Kidney epithelial cell (primary cell): ENCODE measurements around the gene RGS11. TPM values are rescaled to one million over a fixed set of nuclear protein-coding genes. Genes with fewer than 3 reads are reported as not detected.

Experiments
- DNase-seq: peaks from one replicate; pipeline ENCODE4 v3.0.0-alpha.2; 2010; ENCODE audit warnings: low read depth
- H3K27me3 ChIP-seq: 2 replicates; pipeline ENCODE4 v1.6.0; 2011; ENCODE audit warnings: low read length; ENCODE audit not compliant: control insufficient read depth, insufficient read depth
- H3K36me3 ChIP-seq: 2 replicates; pipeline ENCODE4 v1.5.1; 2011; ENCODE audit warnings: low read length; ENCODE audit not compliant: control insufficient read depth, insufficient read depth
- H3K4me3 ChIP-seq: 2 replicates; pipeline ENCODE4 v1.5.1; 2011; ENCODE audit warnings: low read depth, mild to moderate bottlenecking, control low read depth, low read length
- CTCF ChIP-seq: IDR thresholded peaks from 2 replicates; pipeline ENCODE4 v1.5.1; 2011; ENCODE audit warnings: mild to moderate bottlenecking, moderate library complexity, low read length, control low read depth, inconsistent platforms; ENCODE audit not compliant: insufficient read depth, poor library complexity, severe bottlenecking
- total RNA-seq: library from RNA; depleted of rRNA; stranded (reverse); fragments of >200 nt; gene quantifications from 2 replicates; pipeline ENCODE4 v1.2.3, GENCODE V29; 2015

RGS11 gene
- total RNA-seq, 1 donor from 2014 or later: not detected

DNA sequence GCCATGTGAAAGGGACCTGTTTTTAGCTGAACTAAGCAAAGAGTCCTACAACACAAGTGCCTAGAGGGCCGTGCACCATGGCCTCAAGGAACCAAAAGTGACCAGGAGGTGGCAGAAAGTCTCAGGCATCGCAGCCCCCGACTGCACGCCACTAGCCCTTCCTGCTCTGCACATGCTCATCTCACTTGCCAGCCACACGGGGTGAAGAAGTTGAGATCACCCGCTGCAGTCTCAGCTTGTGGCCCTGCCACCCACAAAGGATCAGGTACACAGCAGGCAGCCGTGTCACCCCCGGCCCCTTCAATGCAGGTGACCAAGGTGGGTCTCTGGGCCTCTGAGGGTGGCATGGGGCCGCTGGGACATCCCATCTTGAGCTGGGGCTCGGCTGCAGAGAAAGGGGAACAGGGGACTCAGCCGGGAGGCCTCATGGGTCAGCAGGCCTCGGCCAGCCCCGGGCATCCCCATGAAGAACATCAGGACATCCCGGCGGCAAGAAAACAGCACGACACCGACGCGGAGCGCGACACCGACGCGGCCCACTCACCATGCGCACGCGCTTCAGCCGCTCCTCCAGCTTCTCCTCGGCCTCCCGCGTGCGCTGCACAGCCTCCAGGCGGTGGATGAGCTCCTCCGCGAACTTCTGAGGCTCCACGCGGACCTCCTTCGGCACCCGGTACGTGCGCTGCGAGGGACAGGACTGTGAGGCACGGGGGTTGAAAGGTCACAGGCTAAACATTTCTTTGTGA lies 28.2 kb upstream of the RGS11 start:
- Histone ChIP-seq H3K27me3 (no peaks in the 10 kb centered on the region), H3K36me3 (no peaks in the 10 kb centered on the region), H3K4me3 (no peak overlapping the region)
- no peak for DNase-seq
- TF ChIP-seq CTCF: no peak

GRCh38 chr16:301950-302349 lies 26.2 kb upstream of the RGS11 start:
- DNase-seq: no peak
- no peaks in the 10 kb centered on the region for H3K36me3 ChIP-seq
- no peak for TF ChIP-seq CTCF
- H3K4me3 ChIP-seq: no peak overlapping the region
- H3K27me3 ChIP-seq: no peaks in the 10 kb centered on the region

DNA sequence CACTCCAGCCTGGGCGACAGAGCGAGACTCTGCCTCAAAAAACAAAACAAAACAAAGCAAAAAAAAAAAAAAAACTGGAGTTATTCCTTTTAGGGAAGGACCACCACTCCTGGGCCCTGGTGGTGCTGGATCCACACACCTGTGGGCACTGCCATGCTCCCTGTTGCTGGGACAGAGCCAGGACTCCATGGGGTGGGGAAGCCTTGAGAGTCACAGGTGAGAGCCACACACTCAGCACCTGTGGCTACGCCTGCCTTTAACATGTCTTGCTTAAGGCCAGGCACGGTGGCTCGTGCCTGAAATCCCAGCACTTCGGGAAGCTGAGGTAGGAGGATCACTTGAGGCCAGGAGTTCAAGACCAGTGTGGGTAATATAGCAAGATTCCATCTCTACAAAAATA lies 25.5 kb upstream of the RGS11 start:
- TF ChIP-seq CTCF: no peak
- Histone ChIP-seq H3K36me3 (no peaks in the 10 kb centered on the region), H3K4me3 (no peak overlapping the region), H3K27me3 (no peaks in the 10 kb centered on the region)
- DNase-seq: no peak

DNA sequence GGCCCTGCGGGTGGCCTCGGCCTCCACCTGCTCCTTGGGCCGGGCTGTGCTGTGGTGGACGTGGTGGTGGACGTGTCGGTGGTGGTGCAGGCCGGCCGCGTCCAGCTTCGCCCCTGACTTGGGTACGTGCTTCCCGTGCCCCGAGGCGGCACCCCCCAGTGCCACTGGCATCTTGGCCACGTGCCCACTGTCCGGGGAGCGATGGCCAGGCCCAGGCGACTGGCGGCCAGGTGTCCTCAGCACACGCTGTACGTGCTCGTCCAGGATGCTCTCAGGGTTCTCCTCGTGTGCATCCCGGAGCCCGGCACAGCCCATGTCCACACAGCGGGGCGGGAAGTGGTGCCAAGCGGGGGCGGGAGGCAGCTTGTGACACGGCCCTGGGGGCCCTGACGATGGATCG lies 22.1 kb upstream of the RGS11 start:
- Histone ChIP-seq H3K36me3 (no peaks in the 10 kb centered on the region), H3K27me3 (no peaks in the 10 kb centered on the region), H3K4me3 (no peak overlapping the region)
- no peak for TF ChIP-seq CTCF
- DNase-seq: no peak

- no peak for TF ChIP-seq CTCF
- no peaks in the 10 kb centered on the region for H3K27me3 ChIP-seq
Measured at GRCh38 chr16:296806-297510, 21.2 kb upstream of the RGS11 start.

DNA sequence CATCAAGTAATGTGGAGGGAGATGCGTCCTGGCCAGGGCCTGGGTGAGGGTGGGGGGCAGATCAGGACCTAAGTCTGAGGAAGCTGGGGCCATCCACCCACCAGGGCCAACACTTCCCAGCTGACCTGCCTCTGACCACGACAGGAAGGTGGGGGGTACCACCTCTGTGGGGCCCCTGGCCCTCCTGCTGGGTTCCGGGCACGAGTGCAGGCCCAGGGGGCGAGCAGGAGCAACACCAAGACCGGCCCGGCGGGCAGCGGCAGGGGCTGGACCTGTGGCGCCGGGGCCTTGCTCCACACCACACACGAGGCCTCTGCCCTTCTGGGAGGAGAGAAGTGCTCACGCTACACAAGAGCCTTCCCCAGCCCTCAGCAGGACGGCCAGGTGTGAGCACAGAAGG lies 20.5 kb upstream of the RGS11 start:
- no peak for DNase-seq
- TF ChIP-seq CTCF: no peak
- H3K36me3 ChIP-seq: no peaks in the 10 kb centered on the region
- no peak overlapping the region for H3K4me3 ChIP-seq
- H3K27me3 ChIP-seq: no peaks in the 10 kb centered on the region

More at GRCh38 chr16:296806-297510, 21.2 kb upstream of the RGS11 start:
- Histone ChIP-seq H3K4me3 (no peak overlapping the region), H3K36me3 (no peaks in the 10 kb centered on the region)
- no peak for DNase-seq
